NK-92 (cell line): ENCODE data around the gene SRBD1.

Experiments
- DNase-seq: peaks from one replicate; lab custom pipeline; 2025; ENCODE audit not compliant: unreplicated experiment; lab: John Stamatoyannopoulos, UW

The SRBD1 gene

GRCh38 chr2:45554073-45554741, 56.9 kb downstream of the SRBD1 start:
- no peak for DNase-seq

- DNase-seq, result no peak
Observed at GRCh38 chr2:45551862-45552261, 59.2 kb downstream of the SRBD1 start.

GRCh38 chr2:45545943-45546342, 65.1 kb downstream of the SRBD1 start:
- DNase-seq, result no peak

- DNase-seq, result no peak
Observed at GRCh38 chr2:45543257-45543656, 67.8 kb downstream of the SRBD1 start.

- DNase-seq, result no peak
Observed at GRCh38 chr2:45542013-45542412, 69.1 kb downstream of the SRBD1 start.

GRCh38 chr2:45541450-45541849, 69.6 kb downstream of the SRBD1 start:
- no peak for DNase-seq

GRCh38 chr2:45540942-45541341, 70.1 kb downstream of the SRBD1 start:
- no peak for DNase-seq

- no peak for DNase-seq
Observed at GRCh38 chr2:45533771-45534170, 77.3 kb downstream of the SRBD1 start.

- DNase-seq, result no peak
Observed at GRCh38 chr2:45532181-45532580, 78.9 kb downstream of the SRBD1 start.

- no peak for DNase-seq
Observed at GRCh38 chr2:45524016-45524415, 87.1 kb downstream of the SRBD1 start.

- DNase-seq, result no peak
Observed at GRCh38 chr2:45518546-45518945, 92.5 kb downstream of the SRBD1 start.

- DNase-seq, result no peak
Observed at GRCh38 chr2:45510701-45511420, 100.2 kb downstream of the SRBD1 start.

- DNase-seq, result no peak
Observed at GRCh38 chr2:45506756-45507155, 104.3 kb downstream of the SRBD1 start.

GRCh38 chr2:45505138-45505537, 105.9 kb downstream of the SRBD1 start:
- no peak for DNase-seq

- DNase-seq, result no peak
Observed at GRCh38 chr2:45498661-45499550, 112.2 kb downstream of the SRBD1 start.

GRCh38 chr2:45497355-45497754, 113.7 kb downstream of the SRBD1 start:
- no peak for DNase-seq

- no peak for DNase-seq
Observed at GRCh38 chr2:45496869-45497268, 114.2 kb downstream of the SRBD1 start.

GRCh38 chr2:45494978-45495293, 116.1 kb downstream of the SRBD1 start:
- DNase-seq, result no peak

- no peak for DNase-seq
Observed at GRCh38 chr2:45494275-45494977, 116.6 kb downstream of the SRBD1 start.

GRCh38 chr2:45484965-45485364, 126.1 kb downstream of the SRBD1 start:
- DNase-seq, result no peak

- no peak for DNase-seq
Observed at GRCh38 chr2:45483997-45484396, 127.1 kb downstream of the SRBD1 start.
